ENCODE data around the gene PDLIM7. TPM values are rescaled to one million over a fixed set of nuclear protein-coding genes. Genes with fewer than 3 reads are reported as not detected.

PDLIM7 gene
- total RNA-seq, 2 experiments from 2014 or later, result 38.8 to 58.0 TPM

DNA sequence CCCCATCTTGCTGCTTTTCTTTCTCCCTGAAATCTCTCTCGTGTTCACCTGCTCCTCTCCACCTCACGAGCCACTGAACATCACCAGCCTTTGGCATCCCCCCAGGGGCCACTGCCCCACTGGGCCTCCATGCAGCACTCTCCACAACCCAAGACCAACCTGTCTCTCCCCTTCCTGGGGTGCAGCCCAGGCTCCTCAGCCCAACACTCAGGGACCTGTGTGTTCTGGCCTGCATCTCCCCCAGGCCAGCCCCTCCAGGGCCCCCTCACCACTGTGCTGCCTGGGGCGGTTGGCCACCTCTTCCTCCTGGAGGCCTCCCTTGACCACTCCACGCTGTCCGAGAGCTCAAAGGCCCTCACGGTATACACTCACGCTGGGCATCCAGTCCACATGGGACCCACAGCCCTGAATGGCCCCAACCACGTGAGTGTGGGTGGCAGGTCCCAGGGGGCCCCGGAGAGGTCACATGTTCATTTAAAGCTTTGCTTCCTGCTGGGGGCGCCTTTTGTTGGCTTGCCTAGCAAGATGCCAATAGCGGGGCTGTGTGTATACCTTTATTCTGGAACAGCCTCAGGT, 12.7 kb upstream of the PDLIM7 start:
- DNase-seq (ENCODE audit: low spot score), result peak; percentile 93
- H3K79me2 ChIP-seq (ENCODE audit: insufficient read depth, low read depth, low read length), result peaks cover 39% of the 10 kb centered on the region
- ChIA-PET CTCF (ENCODE audit: unreplicated experiment) (interaction anchor here (0.6 to 1.9 kb wide), 6 partner anchors 10 to 120 kb away, joined by 3 to 5 read pairs (median 4); partner anchors contain the start of gene TMED9), POLR2A (interaction anchor here (0.6 to 4.3 kb wide), 5 partner anchors 8 to 165 kb away, joined by 3 to 24 read pairs (median 5); partner anchors contain the start of genes GRK6 and PDLIM7)
- no peaks in the 10 kb centered on the region for H3K9me3 ChIP-seq (ENCODE audit: low read length)
- H4K20me1 ChIP-seq (ENCODE audit: insufficient read depth, low read length), result no peaks in the 10 kb centered on the region
- intact Hi-C loops (cut with micrococcal nuclease; ENCODE audit: unreplicated experiment), result loop anchor here (2.0 to 10.0 kb wide), 4 partner anchors 45 to 605 kb away; partner anchors contain the start of genes FAM193B, MXD3, N4BP3 and TMED9
- BruUV-seq (replicated peaks), result TSS peak; percentile 14
- no peaks in the 10 kb centered on the region for H3K9me2 ChIP-seq (ENCODE audit: insufficient read depth, low read length)
- H3K4me1 ChIP-seq (ENCODE audit: insufficient read depth, low read length, poor library complexity, severe bottlenecking), result peaks cover 57% of the 10 kb centered on the region
- peak overlapping the region; percentile 77 for H3K4me3 ChIP-seq (ENCODE audit: low read depth, low read length, poor library complexity, severe bottlenecking)
- peak overlapping the region; percentile 100 for H3K4me2 ChIP-seq (ENCODE audit: low read length)
- H2AFZ ChIP-seq (ENCODE audit: low read length), result no peak overlapping the region; the same call in 1 of the 2 replicates
- peak overlapping the region; percentile 95 for H3K27ac ChIP-seq (ENCODE audit: low read depth, low read length, poor library complexity, severe bottlenecking)
- TF ChIP-seq EZH2phosphoT487 (IDR thresholded peaks at IDR 0.05; ENCODE audit: borderline replicate concordance, low read depth, low read length), result no peak
- TF ChIP-seq, protein P1, sequence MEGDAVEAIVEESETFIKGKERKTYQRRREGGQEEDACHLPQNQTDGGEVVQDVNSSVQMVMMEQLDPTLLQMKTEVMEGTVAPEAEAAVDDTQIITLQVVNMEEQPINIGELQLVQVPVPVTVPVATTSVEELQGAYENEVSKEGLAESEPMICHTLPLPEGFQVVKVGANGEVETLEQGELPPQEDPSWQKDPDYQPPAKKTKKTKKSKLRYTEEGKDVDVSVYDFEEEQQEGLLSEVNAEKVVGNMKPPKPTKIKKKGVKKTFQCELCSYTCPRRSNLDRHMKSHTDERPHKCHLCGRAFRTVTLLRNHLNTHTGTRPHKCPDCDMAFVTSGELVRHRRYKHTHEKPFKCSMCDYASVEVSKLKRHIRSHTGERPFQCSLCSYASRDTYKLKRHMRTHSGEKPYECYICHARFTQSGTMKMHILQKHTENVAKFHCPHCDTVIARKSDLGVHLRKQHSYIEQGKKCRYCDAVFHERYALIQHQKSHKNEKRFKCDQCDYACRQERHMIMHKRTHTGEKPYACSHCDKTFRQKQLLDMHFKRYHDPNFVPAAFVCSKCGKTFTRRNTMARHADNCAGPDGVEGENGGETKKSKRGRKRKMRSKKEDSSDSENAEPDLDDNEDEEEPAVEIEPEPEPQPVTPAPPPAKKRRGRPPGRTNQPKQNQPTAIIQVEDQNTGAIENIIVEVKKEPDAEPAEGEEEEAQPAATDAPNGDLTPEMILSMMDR (conservative IDR thresholded peaks at IDR 0.05; ENCODE audit: low read length), result peak; percentile 74
- H3K36me3 ChIP-seq (ENCODE audit: insufficient read depth, low read length), result peaks cover 91% of the 10 kb centered on the region

DNA sequence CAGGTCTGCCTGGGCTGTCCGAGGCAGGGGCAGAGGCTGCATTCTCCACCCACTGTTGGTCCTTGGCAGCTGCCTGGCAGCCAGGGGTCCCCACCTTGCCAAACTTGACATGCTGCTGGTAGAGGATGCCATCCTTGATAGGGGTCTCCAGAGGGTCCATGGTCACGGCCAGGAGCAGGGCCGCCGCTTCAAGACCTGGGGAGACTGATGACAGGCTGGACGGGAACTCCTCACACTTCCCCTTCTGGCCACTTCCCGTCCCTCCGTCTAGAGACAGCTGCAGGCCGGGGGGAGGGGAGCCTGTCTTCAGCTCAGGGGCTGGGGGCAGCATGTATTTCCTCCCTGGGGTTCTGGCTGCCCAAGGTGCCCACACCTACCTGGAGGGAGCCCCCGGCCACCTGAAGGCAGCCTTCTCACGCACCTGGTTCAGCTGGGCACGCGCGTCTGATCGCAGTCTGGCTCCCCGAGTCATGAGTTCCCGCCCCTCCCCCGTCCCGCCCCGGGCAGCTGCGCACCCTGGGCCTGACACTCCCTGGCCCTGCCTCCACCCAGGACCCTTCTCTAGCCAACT, 12.1 kb upstream of the PDLIM7 start, which contains the start of gene DOK3:
TSS of gene DOK3 (minus strand) at position 446 of the 571 bp plus-strand sequence. CDS start at position 160, 286 bp downstream.
- Histone ChIP-seq H2AFZ (ENCODE audit: low read length) (no peak within 1 kb of the TSS; the same call in 1 of the 2 replicates), H3K9me3 (ENCODE audit: low read length) (no peaks in the 10 kb centered on the region), H3K36me3 (ENCODE audit: insufficient read depth, low read length) (peaks cover 91% of the 10 kb centered on the region), H3K4me1 (ENCODE audit: insufficient read depth, low read length, poor library complexity, severe bottlenecking) (peaks cover 61% of the 10 kb centered on the region), H3K4me2 (ENCODE audit: low read length) (peak within 1 kb of the TSS; percentile 100), H3K9me2 (ENCODE audit: insufficient read depth, low read length) (no peaks in the 10 kb centered on the region), H3K27ac (ENCODE audit: low read depth, low read length, poor library complexity, severe bottlenecking) (peak within 1 kb of the TSS; percentile 95), H3K4me3 (ENCODE audit: low read depth, low read length, poor library complexity, severe bottlenecking) (peak within 1 kb of the TSS; percentile 77), H4K20me1 (ENCODE audit: insufficient read depth, low read length) (no peaks in the 10 kb centered on the region), H3K79me2 (ENCODE audit: insufficient read depth, low read depth, low read length) (peaks cover 35% of the 10 kb centered on the region)
- intact Hi-C loops (cut with micrococcal nuclease; ENCODE audit: unreplicated experiment), result loop anchor here (2.0 to 10.0 kb wide), 4 partner anchors 45 to 605 kb away; partner anchors contain the start of genes FAM193B, MXD3, N4BP3 and TMED9
- peak; percentile 82 for DNase-seq (ENCODE audit: low spot score)
- TF ChIP-seq, protein P1 (conservative IDR thresholded peaks at IDR 0.05; ENCODE audit: low read length), result no peak
- TF ChIP-seq EZH2phosphoT487 (IDR thresholded peaks at IDR 0.05; ENCODE audit: borderline replicate concordance, low read depth, low read length), result no peak
- ChIA-PET CTCF (ENCODE audit: unreplicated experiment) (interaction anchor here (0.6 to 1.9 kb wide), 5 partner anchors 9 to 119 kb away, joined by 3 to 5 read pairs (median 4); no protein-coding TSS in a partner anchor), POLR2A (interaction anchor here (0.5 to 4.3 kb wide), 15 partner anchors 7 to 750 kb away, joined by 3 to 24 read pairs (median 4); partner anchors contain the start of genes DDX41, GRK6 and PDLIM7)
- no TSS peak for BruUV-seq (replicated peaks)

Measured in OCI-LY7 (cell line).